Dermis microvascular lymphatic vessel endothelial cell (primary cell): ENCODE data around the gene DCDC2C. TPM values are rescaled to one million over a fixed set of nuclear protein-coding genes. Genes with fewer than 3 reads are reported as not detected.

Source experiments
- DNase-seq, 2 donors: peaks; one replicate each; pipeline versions ENCODE4 v3.0.0 to v3.0.0-alpha.2; 2010; ENCODE audit warnings: low read depth in 2 of 2
- total RNA-seq: library from RNA; depleted of rRNA; stranded (reverse); fragments of >200 nt; gene quantifications from 2 replicates; pipeline ENCODE4 v1.2.1, GENCODE V29; 2014

Gene DCDC2C
- total RNA-seq, 1 donor from 2014 or later = 0.13 TPM

- no peak for DNase-seq
These were observed 5.8 kb downstream of the DCDC2C start for GRCh38 chr2:3709225-3709624.

DNA sequence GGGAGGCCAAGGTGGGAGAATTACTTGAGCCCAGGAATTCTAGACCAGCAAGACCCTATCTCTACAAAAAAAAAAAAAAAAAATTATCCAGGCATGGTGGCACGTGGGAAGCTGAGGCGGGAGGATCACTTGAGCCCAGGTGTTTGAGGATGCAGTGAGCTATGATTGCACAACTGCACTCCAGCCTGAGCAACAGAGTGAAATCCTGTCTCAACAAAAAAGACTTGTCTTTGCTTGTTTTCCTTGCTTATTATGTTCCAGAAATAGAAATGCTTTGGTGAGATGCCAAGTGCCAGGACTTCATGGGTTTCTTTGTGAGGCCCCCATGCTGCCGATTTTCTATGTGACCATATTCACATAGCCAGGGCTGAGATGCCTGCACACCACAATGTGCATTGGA, 9.0 kb downstream of the DCDC2C start:
- no peak for DNase-seq

DNA sequence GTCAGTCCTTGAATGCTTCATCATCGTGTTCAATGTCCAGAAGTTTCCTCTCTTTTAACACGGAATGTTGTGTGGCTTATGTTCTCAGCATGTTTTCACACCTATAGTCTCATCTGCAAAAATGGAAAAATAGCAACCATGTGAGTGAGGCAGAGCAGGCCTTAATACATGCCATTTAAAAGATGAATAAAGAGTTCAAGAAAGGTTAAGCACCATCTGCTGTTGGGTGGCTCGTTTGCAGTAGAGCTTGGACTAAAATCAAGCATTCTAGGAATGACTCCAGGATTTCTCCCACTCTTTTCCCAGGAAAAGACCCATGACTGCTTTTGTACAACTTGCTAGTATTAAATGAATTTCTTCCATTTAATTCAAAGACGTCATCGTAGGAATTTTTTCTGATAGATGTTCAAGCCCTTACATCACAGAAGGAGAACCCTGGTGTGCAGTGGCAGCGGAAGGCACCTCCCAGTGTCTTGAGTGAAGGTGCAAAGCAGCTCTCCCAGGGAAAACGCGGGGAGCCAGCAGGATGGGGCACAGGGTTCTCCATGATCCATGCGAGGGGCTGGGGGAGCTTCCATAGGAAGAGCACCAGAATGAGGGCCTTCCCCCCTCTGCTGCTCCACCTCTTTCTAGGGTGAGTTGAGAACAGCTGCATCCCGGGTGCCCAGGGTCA, 9.6 kb downstream of the DCDC2C start:
- DNase-seq = peak; percentile 74 to 87

- DNase-seq = no peak
These were observed 15.3 kb downstream of the DCDC2C start for GRCh38 chr2:3718679-3719078.

DNA sequence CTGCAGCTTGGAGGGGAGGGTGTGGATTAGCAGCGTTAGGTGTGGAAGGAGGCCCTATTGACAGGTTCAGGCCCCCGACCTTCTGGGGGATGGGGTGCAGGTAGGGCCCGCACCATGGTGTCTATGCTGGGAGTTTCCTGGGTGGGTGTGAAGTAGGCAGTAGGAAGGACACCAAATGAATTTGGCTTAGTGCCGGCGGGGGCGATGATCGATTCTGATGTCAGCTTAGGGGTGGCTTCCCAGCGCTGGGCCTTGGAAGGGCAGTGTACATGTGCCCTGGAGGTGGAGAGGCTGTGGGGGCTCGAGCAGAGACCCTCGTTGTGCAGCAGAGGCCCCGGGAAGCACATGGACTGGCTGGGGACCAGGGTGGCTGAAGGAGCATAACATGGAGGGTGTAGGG, 21.6 kb downstream of the DCDC2C start:
- DNase-seq = no peak

GRCh38 chr2:3725458-3726250, 22.3 kb downstream of the DCDC2C start:
- no peak for DNase-seq

DNA sequence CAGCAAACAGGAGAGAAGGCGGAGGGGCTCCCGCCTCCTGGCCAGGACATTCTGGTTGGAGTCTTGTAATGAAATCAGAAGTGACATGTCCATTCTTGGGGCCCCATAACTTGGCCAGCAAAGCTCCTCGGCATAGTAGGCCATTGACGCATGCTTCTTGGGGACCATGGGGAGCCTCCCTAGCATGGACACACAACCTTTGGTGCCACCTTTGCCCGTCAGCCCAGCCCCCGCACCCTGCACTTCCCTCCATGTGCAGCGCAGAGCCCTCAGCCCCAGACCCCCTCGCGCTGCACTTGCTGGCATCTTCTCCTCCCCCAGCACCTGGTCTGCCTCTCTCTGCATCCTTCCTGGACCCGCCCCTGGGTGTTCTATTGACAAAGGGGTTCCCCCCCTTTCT, 23.1 kb downstream of the DCDC2C start:
- no peak for DNase-seq

- DNase-seq = no peak
These were observed 24.1 kb downstream of the DCDC2C start for GRCh38 chr2:3727397-3728045.

GRCh38 chr2:3728104-3729054, 25.0 kb downstream of the DCDC2C start:
- peak; percentile 7 to 56 for DNase-seq

DNA sequence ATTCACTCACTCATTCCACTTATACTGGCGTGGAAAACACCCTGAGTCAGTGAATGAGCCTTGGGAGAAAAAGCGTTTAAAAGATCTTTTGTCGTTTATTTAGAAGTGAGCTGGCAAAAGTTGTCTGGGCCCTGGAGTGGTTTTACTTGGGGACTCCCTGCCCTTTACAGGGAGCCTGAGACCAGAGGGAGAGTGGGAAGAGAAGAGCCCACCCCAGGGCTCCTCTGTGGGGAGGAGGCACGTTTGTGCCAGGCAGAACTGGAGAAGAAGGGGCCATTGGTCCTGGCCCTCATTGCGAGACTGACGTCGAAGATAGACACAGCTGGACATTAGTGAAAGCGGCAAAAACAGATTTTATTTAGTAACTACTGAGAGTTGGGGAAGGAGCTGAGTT, 25.7 kb downstream of the DCDC2C start:
- no peak for DNase-seq

GRCh38 chr2:3729786-3730185, 26.4 kb downstream of the DCDC2C start:
- no peak for DNase-seq

DNA sequence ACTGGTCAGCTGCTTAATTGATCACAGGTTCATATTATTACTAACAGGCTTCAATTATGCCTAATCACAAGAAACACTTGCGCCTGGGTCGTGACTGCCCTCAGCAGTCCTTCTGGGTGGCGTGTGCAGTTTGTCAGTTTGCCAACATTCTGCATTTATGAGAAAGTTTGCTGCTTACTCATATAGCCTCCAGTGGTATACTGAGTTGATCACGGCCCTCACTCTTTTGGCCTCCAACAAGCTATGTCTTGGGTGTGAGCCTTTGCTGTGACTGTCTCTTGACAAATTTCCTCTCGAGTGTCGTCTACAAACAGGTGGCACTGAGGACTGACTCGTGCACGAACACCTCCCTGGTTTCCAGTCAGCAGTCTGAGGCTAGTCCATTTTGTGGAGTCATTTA, 27.3 kb downstream of the DCDC2C start:
- DNase-seq = no peak

DNA sequence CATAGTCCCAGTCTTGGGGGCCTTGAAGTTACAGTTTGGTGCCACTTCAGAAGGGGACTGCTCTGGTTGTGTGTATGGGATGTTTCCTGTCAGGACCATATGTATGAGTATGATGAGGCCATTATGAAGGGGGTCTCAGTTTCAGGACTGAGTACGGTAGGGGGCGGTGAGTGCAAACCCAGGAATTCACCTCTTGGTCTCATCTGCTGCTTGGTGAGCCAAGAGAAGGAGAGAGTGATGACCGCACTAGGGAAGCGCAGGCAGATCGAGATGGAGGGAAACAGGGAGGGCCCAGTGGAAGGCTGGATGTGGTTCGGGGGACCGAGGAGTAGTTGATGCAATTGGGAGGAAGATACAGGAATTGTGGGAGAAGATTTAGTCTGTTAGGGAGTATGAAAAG, 28.5 kb downstream of the DCDC2C start:
- DNase-seq = no peak

GRCh38 chr2:3736112-3736511, 32.7 kb downstream of the DCDC2C start:
- DNase-seq = no peak

DNA sequence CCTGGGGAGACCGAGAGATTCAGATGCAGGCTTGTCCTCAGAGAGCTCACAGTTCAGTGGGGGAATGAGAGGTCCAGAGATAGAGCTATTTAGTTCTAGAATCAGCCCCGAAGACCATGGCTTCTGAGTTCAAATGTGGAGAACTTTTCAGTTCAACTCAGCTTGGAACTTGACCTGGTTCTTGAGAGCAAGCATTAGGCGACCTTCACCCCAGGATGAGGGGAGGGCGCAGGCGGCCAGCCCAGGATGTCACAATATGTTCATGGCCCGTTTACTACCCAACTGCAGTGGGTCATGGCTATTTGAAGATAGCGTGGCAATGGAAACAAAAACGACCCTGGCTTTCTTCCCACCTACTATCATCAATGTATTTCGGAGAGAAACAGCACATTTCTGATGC, 33.8 kb downstream of the DCDC2C start:
- no peak for DNase-seq

- DNase-seq = peak in 1 of 2 donors; percentile 40
These were observed 35.1 kb downstream of the DCDC2C start for GRCh38 chr2:3738454-3738853.

GRCh38 chr2:3739313-3739712, 35.9 kb downstream of the DCDC2C start:
- DNase-seq = no peak

DNA sequence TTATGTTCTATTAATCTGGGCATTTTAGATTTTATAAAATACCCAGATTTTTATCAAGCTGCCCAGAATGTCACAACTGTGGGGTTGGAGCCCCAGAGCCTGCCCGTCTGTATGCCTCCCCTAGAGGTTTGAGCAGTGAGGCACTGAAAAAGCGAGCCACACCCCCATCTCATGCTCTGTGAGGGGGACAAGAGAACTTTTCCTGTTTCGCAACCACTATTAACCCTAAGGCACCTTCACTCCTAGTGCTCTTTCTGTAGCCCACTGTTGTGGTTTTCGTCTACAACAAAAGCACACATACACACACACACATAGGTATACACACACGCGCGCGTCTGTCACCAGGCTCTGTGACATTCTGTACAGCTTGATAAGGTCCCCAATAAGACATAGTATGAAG, 38.0 kb downstream of the DCDC2C start:
- no peak for DNase-seq

GRCh38 chr2:3741867-3742602, 38.7 kb downstream of the DCDC2C start:
- no peak for DNase-seq

GRCh38 chr2:3742743-3743508, 39.6 kb downstream of the DCDC2C start:
- DNase-seq = no peak
